NCI-H69 (cell line): ENCODE results near the gene NEO1.

Source experiments
- DNase-seq: peaks from one replicate; lab custom pipeline; 2025; lab: John Stamatoyannopoulos, UW

Gene NEO1

GRCh38 chr15:73212424-73212823 is 160.2 kb downstream of the NEO1 start:
- no peak for DNase-seq

GRCh38 chr15:73221450-73221849 is 169.2 kb downstream of the NEO1 start:
- peak; percentile 23 for DNase-seq

DNA sequence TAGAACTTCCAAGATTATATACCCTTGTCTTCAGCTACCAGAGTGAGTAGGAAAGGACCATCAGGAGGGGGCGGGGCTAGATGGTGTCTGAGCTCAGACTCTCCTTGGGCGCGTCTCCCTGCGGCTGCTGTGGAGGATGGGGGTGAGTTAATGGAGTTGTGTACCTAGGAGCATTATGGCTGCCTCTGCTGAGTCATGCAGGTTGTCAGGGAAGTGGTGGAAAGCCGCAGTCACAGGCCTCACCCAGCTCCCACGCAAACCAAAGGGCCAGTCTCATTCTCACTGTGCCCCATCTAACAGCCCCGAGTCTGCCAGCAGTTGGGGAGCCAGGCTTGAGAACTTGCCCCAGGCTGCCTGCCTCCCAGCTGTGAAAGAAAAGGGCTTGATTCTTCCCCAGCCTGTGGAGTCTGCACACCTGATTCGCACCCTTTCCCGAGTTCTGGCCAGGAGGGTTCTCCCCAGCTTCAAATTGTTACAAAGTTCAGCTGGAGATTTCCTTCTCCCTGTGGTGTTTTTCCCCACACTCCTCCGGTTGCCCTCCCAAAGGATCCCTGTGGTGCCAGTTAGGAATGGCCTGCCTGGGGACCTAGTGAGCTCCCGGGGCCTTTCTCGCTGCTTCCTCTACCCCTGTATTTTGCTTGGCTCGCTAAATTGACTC is 173.2 kb downstream of the NEO1 start:
- DNase-seq, result no peak

DNA sequence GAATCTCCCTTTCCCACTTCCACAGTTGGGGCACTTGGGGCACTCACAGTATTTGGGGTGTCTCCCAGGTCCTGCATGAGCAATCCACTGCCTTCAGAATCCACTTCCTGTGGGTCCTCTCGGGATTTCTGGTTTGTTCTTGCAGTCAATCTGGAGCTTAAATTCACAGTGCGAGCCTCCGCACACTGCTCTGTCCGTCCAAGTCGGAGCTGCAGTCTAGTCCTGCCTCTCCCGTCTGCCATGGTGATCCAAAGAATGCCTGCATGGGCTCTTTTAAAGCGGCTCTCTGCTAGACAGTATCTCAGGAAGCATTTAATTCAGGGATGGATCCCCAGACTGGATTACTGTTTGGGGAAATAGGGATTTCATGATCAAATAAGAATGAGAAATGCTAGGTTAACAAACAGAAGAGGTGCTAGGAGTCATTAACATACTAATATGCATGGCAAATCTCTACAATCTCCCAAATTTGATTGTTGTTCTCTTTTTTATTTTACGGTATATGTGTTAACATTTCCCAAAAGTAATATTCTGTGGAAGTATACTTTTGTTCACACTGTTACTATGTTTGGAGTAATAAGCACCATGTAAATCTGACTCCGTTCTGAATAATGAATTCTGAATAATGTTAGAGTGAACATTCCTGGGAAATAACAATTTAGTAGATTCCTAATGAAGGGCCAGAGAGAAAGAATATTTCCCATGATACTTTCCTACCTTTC is 174.0 kb downstream of the NEO1 start:
- DNase-seq, result no peak

GRCh38 chr15:73227433-73228056 is 175.3 kb downstream of the NEO1 start:
- no peak for DNase-seq

GRCh38 chr15:73228128-73228646 is 175.9 kb downstream of the NEO1 start:
- no peak for DNase-seq

GRCh38 chr15:73231661-73232419 is 179.6 kb downstream of the NEO1 start:
- DNase-seq, result no peak

- DNase-seq, result no peak
These were observed 180.5 kb downstream of the NEO1 start for GRCh38 chr15:73232776-73233175.

DNA sequence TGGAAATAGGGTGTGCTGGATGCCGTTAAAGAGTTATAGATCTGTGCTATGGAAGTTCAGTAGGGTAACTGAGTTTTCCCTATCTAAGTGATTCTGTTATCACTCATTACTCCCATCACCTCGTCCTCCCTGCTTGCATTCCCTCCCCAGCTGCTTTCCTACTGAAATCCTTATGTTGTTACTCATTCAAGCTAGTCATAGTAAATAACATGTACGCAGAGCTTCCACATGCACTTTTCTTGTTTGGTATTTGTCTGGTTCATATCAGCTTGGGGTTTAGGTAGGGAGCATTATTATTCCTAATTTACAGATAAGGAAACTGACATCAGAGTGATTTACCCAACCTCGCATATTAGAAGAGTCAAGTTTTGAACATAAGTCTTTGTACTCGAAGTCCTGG is 181.4 kb downstream of the NEO1 start:
- DNase-seq, result no peak

- no peak for DNase-seq
These were observed 185.6 kb downstream of the NEO1 start for GRCh38 chr15:73237910-73238309.

GRCh38 chr15:73239564-73240215 is 187.4 kb downstream of the NEO1 start:
- peak; percentile 0 for DNase-seq

- peak; percentile 37 for DNase-seq
These were observed 188.7 kb downstream of the NEO1 start for GRCh38 chr15:73240866-73241499.

DNA sequence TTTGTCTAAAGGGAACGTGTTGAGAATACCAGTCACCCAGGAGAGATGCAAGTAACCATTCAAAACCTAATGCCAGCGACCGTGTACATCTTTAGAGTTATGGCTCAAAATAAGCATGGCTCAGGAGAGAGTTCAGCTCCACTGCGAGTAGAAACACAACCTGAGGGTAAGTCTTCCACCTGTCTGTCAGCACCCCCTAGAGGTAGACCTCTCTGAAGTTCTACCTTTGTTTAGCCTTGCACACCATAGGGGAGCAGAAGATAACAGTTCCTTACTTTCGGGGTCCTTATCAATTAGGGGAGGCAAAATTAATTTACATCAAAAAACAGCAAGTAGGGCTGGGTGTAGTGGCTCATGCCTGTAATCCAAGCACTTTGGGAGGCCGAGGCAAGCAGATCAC is 192.1 kb downstream of the NEO1 start:
- peak; percentile 27 for DNase-seq

GRCh38 chr15:73246439-73246838 is 194.2 kb downstream of the NEO1 start:
- DNase-seq, result no peak

GRCh38 chr15:73246898-73247297 is 194.6 kb downstream of the NEO1 start:
- DNase-seq, result no peak

GRCh38 chr15:73247331-73247730 is 195.1 kb downstream of the NEO1 start:
- no peak for DNase-seq

GRCh38 chr15:73249499-73249898 is 197.2 kb downstream of the NEO1 start:
- no peak for DNase-seq

DNA sequence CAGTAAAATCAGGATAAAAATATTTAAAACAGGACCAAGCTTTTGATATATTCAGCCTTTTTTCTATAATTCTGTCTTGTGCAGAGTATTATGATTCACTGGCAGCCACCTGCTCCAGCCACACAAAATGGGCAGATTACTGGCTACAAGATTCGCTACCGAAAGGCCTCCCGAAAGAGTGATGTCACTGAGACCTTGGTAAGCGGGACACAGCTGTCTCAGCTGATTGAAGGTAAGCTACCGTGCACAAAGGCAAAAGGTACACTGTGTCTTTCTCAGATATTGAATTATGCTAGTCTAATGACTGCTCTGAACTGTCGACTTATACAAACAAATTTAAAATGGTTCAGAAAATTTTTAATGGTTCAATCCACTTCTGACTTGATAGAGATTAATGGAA is 202.3 kb downstream of the NEO1 start:
- DNase-seq, result no peak

GRCh38 chr15:73258271-73259108 is 206.2 kb downstream of the NEO1 start:
- no peak for DNase-seq

DNA sequence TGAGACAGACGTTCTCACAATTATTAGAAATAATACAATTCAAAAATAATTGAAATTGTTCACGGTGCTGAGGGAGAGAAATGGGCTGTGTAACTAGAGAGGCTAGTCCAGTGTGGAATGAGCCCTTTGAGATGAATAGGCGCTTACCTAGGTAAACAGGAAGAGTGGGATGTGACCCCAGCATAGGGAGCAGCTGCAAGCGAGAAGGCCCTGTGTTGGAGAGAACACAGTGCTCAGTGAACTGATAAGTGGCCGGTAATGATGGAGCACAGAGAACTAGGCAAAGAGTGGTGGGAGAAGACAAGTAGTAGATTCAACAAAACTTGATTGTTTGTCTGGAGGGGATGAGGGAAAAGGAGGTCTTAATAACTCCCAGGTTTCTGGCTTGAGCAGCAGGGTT is 212.6 kb downstream of the NEO1 start:
- no peak for DNase-seq
